MM.1S (cell line): ENCODE data around the gene HLA-DMA.

Experiments used
- DNase-seq: peaks from one replicate; pipeline ENCODE4 v3.0.0-alpha.2; 2015
- H2AFZ ChIP-seq: fragments of 300-600 bp; sonication (generic); 2 replicates; pipeline ENCODE4 v1.6.0; 2016; ENCODE audit warnings: antibody characterized with exemption, low read length
- H3F3A ChIP-seq: fragments of 300-600 bp; sonication (generic); 2 replicates; pipeline ENCODE4 v1.6.1; 2016; ENCODE audit warnings: mild to moderate bottlenecking, antibody characterized with exemption, low read length, moderate library complexity, mixed read lengths; ENCODE audit not compliant: insufficient read depth
- H3K27ac ChIP-seq: fragments of 300-600 bp; sonication (generic); 2 replicates; pipeline ENCODE4 v1.5.1; 2016; ENCODE audit warnings: mild to moderate bottlenecking, low read length
- H3K27me3 ChIP-seq: fragments of 300-600 bp; sonication (generic); replicated peaks from 2 replicates; pipeline ENCODE4 v1.6.0; 2016; ENCODE audit warnings: low read length; ENCODE audit not compliant: insufficient read depth
- H3K36me3 ChIP-seq: fragments of 300-600 bp; sonication (generic); replicated peaks from 2 replicates; pipeline ENCODE4 v1.6.1; 2016; ENCODE audit warnings: mild to moderate bottlenecking, low read length, mixed read lengths; ENCODE audit not compliant: insufficient read depth
- H3K4me1 ChIP-seq: fragments of 300-600 bp; sonication (generic); 2 replicates; pipeline ENCODE4 v1.6.1; 2016; ENCODE audit warnings: low read length, mixed read lengths
- H3K4me2 ChIP-seq: fragments of 300-600 bp; sonication (generic); 2 replicates; pipeline ENCODE4 v1.6.0; 2016; ENCODE audit warnings: low read depth, low read length
- H3K4me3 ChIP-seq: fragments of 300-600 bp; sonication (generic); 2 replicates; pipeline ENCODE4 v1.5.1; 2016; ENCODE audit warnings: low read length, mixed read lengths
- H3K79me2 ChIP-seq: fragments of 300-600 bp; sonication (generic); 2 replicates; pipeline ENCODE4 v1.6.1; 2016; ENCODE audit warnings: mixed run types, low read length, mixed read lengths
- H3K9ac ChIP-seq: fragments of 300-600 bp; sonication (generic); 2 replicates; pipeline ENCODE4 v1.6.1; 2016; ENCODE audit warnings: low read length, mixed read lengths
- H3K9me2 ChIP-seq: fragments of 300-600 bp; sonication (generic); replicated peaks from 2 replicates; pipeline ENCODE4 v1.6.1; 2016; ENCODE audit warnings: mild to moderate bottlenecking, low read length, mixed read lengths; ENCODE audit not compliant: insufficient read depth
- H3K9me3 ChIP-seq: fragments of 300-600 bp; sonication (generic); replicated peaks from 2 replicates; pipeline ENCODE4 v1.6.1; 2016; ENCODE audit warnings: mild to moderate bottlenecking, low read length, mixed read lengths; ENCODE audit not compliant: insufficient read depth
- H4K20me1 ChIP-seq: fragments of 300-600 bp; sonication (generic); 2 replicates; pipeline ENCODE4 v1.6.1; 2016; ENCODE audit warnings: mild to moderate bottlenecking, low read length, moderate library complexity, mixed read lengths; ENCODE audit not compliant: insufficient read depth
- CTCF ChIP-seq: fragments of 300-600 bp; sonication (generic); IDR thresholded peaks from 2 replicates; pipeline ENCODE4 v1.5.1; 2016; ENCODE audit warnings: antibody characterized with exemption, low read length, mixed read lengths
- EZH2 ChIP-seq: fragments of 300-600 bp; sonication (generic); optimal IDR thresholded peaks from 2 replicates; pipeline ENCODE3; 2017; ENCODE audit warnings: low read depth, mild to moderate bottlenecking, antibody characterized with exemption, low read length, mixed read lengths
- EZH2phosphoT487 ChIP-seq: fragments of 300-600 bp; sonication (generic); IDR thresholded peaks from 2 replicates; pipeline ENCODE4 v1.6.1; 2018; ENCODE audit warnings: antibody characterized with exemption, low read length

HLA-DMA gene

GRCh38 chr6:32922083-32922482 is 30.8 kb downstream of the HLA-DMA start:
- no peaks in the 10 kb centered on the region for H3K27me3 ChIP-seq
- no peak overlapping the region for H3K9ac ChIP-seq
- TF ChIP-seq CTCF (no peak), EZH2phosphoT487 (no peak), EZH2 (no peak)
- H3K4me3 ChIP-seq: no peak overlapping the region
- no peaks in the 10 kb centered on the region for H3K9me3 ChIP-seq
- no peaks in the 10 kb centered on the region for H3K9me2 ChIP-seq
- H3K27ac ChIP-seq: no peak overlapping the region
- H3K4me1 ChIP-seq: no peaks in the 10 kb centered on the region
- no peaks in the 10 kb centered on the region for H3K36me3 ChIP-seq
- no peak overlapping the region for H3K4me2 ChIP-seq
- H3K79me2 ChIP-seq: no peaks in the 10 kb centered on the region
- no peak for DNase-seq
- H4K20me1 ChIP-seq: no peaks in the 10 kb centered on the region
- H2AFZ ChIP-seq: no peak overlapping the region
- H3F3A ChIP-seq: no peaks in the 10 kb centered on the region

DNA sequence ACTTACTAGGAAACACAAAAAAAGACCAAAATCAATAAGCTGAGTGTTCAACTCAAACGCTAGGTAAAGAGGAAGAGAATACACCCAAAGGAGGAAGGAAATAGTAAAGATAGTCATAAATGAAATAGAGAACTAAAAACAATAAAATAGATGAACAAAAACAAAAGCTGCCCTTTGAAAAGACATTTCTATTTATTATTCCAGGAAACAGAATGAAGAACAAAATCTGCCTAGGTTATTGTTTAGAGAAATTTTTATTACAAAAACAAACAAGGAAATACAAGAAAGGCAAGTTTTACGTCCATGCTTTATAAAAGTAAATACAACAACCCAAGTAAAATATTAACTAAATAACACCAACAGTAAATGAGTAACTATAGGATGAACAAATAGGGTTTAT is 32.2 kb downstream of the HLA-DMA start:
- TF ChIP-seq CTCF (no peak), EZH2phosphoT487 (no peak), EZH2 (no peak)
- Histone ChIP-seq H3K4me2 (no peak overlapping the region), H3K36me3 (no peaks in the 10 kb centered on the region), H3K4me1 (no peaks in the 10 kb centered on the region), H3K4me3 (no peak overlapping the region), H3K9ac (no peak overlapping the region), H3F3A (no peaks in the 10 kb centered on the region), H3K27me3 (no peaks in the 10 kb centered on the region), H3K9me3 (no peaks in the 10 kb centered on the region), H3K79me2 (no peaks in the 10 kb centered on the region), H4K20me1 (no peaks in the 10 kb centered on the region), H3K9me2 (no peaks in the 10 kb centered on the region), H2AFZ (no peak overlapping the region), H3K27ac (no peak overlapping the region)
- no peak for DNase-seq

GRCh38 chr6:32912951-32913350 is 39.9 kb downstream of the HLA-DMA start:
- DNase-seq: no peak
- no peak overlapping the region for H3K27ac ChIP-seq
- no peaks in the 10 kb centered on the region for H3K36me3 ChIP-seq

More at GRCh38 chr6:32912951-32913350, 39.9 kb downstream of the HLA-DMA start:
- Histone ChIP-seq H3K4me1 (no peaks in the 10 kb centered on the region), H3K4me3 (no peak overlapping the region), H3K9ac (no peak overlapping the region), H3K4me2 (no peak overlapping the region), H3K27me3 (no peaks in the 10 kb centered on the region), H4K20me1 (no peaks in the 10 kb centered on the region), H3K9me2 (no peaks in the 10 kb centered on the region), H3F3A (no peaks in the 10 kb centered on the region), H2AFZ (no peak overlapping the region), H3K9me3 (no peaks in the 10 kb centered on the region), H3K79me2 (no peaks in the 10 kb centered on the region)
- TF ChIP-seq CTCF: no peak
- TF ChIP-seq EZH2: no peak
- TF ChIP-seq EZH2phosphoT487: no peak
